T1000 (cell line): ENCODE measurements around the gene HAPLN1.

Experiments used
- DNase-seq: peaks from one replicate; lab custom pipeline; 2025; ENCODE audit warnings: mixed read lengths; lab: John Stamatoyannopoulos, UW

Gene HAPLN1

GRCh38 chr5:83641946-83642345 lies 78.7 kb downstream of the HAPLN1 start:
- DNase-seq, result no peak

- DNase-seq, result no peak
These were observed 80.7 kb downstream of the HAPLN1 start for GRCh38 chr5:83639911-83640310.

- no peak for DNase-seq
These were observed 84.5 kb downstream of the HAPLN1 start for GRCh38 chr5:83636156-83636555.

- DNase-seq, result no peak
These were observed 87.4 kb downstream of the HAPLN1 start for GRCh38 chr5:83633285-83633684.

- peak; percentile 34 for DNase-seq
These were observed 87.8 kb downstream of the HAPLN1 start for GRCh38 chr5:83632874-83633273.

- no peak for DNase-seq
These were observed 92.3 kb downstream of the HAPLN1 start for GRCh38 chr5:83628360-83628759.

- no peak for DNase-seq
These were observed 105.8 kb downstream of the HAPLN1 start for GRCh38 chr5:83614841-83615240.

GRCh38 chr5:83608122-83608521 lies 112.5 kb downstream of the HAPLN1 start:
- no peak for DNase-seq

GRCh38 chr5:83595217-83595616 lies 125.4 kb downstream of the HAPLN1 start:
- DNase-seq, result no peak

GRCh38 chr5:83590966-83591365 lies 129.7 kb downstream of the HAPLN1 start:
- no peak for DNase-seq

- no peak for DNase-seq
These were observed 130.9 kb downstream of the HAPLN1 start for GRCh38 chr5:83589786-83590185.
